ENCODE data around the gene TOR1AIP1.

Gene TOR1AIP1

DNA sequence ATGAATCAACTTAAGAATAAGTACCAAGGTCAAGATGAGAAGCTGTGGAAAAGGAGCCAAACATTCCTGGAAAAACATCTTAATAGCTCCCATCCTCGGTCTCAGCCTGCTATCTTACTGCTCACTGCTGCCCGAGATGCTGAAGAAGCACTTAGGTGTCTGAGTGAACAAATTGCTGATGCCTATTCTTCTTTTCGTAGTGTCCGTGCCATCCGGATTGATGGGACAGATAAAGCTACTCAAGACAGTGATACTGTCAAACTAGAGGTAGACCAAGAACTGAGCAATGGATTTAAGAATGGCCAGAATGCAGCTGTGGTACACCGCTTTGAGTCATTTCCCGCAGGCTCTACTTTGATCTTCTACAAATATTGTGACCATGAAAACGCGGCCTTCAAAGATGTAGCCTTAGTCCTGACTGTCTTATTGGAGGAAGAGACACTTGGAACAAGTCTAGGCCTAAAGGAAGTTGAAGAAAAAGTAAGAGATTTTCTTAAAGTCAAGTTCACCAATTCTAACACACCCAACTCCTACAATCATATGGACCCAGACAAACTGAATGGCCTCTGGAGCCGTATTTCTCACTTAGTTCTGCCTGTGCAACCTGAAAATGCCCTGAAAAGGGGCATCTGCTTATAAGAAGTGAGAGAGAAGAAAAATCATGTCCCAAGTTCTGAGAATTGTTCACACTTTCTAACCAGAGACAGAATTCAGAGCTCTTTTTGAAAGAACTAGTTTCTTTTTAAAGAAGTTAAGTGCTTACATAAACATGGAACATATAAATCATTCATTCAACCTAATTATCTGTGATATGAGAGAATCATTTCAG is 35.7 kb downstream of the TOR1AIP1 start:
- TF ChIP-seq, protein P1, sequence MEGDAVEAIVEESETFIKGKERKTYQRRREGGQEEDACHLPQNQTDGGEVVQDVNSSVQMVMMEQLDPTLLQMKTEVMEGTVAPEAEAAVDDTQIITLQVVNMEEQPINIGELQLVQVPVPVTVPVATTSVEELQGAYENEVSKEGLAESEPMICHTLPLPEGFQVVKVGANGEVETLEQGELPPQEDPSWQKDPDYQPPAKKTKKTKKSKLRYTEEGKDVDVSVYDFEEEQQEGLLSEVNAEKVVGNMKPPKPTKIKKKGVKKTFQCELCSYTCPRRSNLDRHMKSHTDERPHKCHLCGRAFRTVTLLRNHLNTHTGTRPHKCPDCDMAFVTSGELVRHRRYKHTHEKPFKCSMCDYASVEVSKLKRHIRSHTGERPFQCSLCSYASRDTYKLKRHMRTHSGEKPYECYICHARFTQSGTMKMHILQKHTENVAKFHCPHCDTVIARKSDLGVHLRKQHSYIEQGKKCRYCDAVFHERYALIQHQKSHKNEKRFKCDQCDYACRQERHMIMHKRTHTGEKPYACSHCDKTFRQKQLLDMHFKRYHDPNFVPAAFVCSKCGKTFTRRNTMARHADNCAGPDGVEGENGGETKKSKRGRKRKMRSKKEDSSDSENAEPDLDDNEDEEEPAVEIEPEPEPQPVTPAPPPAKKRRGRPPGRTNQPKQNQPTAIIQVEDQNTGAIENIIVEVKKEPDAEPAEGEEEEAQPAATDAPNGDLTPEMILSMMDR (IDR thresholded peaks at IDR 0.05; ENCODE audit: insufficient read depth, low read depth, low read length, missing control alignments), result no peak
- H3K4me3 ChIP-seq (ENCODE audit: low read length), result no peak overlapping the region
- no peak for DNase-seq (ENCODE audit: low read depth)

DNA sequence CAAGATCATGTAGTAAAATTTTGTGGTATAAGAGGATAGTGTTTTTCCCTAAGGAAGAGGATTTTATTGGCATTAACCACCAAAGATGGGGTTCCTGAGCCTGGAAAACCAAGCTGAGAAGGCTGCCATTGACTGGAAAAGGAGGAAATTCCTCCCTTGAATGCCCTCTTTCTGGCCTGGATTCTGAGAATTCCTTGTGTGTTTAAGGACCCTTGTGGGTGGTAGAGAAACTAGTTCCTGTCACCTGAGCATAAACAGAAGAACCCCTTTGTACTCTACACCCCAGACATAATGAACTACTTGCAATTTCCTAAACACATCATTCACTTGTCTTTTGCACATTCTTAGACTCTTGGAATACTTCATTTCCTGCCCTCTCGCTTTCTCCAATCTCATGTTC is 39.4 kb downstream of the TOR1AIP1 start:
- no peak for DNase-seq (ENCODE audit: low read depth)
- TF ChIP-seq, protein P1 (IDR thresholded peaks at IDR 0.05; ENCODE audit: insufficient read depth, low read depth, low read length, missing control alignments), result no peak
- no peak overlapping the region for H3K4me3 ChIP-seq (ENCODE audit: low read length)

DNA sequence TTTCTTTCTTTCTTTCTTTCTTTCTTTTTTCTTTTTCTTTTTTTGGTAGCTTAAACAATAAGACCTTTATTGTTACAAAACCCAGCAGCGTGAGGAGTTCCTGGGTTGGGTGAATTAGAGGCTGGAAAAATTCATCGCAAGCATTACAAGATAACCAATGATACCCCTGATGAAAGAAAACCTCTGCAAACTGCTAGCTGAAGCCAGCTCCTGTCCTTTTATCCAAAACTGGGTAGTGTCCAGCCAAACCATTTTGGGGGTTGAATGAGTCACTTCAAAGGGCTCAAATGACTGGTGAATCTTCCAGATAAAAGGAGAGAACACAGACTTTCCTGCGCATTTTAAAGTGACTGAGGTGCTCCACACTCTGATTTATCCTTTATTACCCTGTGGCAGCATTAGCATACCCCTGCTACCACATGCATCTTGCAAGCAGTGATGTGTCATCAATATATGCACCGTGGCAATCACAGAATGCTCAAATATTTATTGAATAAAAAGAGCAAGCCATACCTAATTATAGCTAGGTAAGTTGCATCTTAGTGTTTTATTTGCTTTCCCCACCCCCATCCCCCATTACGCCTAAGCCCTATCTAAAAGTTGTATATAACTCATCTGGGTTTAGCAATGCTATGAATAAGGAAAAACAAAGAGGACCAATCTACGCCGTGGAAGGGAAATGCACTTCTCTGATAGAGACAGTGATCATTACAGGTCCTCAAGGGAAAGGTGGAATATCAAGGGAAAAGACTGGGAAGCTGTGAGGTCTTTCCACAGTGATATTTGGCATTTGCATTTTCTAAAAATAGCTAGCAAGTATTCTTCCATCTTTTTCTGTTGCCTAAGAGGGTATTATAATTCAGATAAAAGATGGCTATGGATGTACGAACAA is 40.1 kb downstream of the TOR1AIP1 start:
- no peak overlapping the region for H3K4me3 ChIP-seq (ENCODE audit: low read length)
- TF ChIP-seq, protein P1 (IDR thresholded peaks at IDR 0.05; ENCODE audit: insufficient read depth, low read depth, low read length, missing control alignments), result no peak
- DNase-seq (ENCODE audit: low read depth), result no peak

DNA sequence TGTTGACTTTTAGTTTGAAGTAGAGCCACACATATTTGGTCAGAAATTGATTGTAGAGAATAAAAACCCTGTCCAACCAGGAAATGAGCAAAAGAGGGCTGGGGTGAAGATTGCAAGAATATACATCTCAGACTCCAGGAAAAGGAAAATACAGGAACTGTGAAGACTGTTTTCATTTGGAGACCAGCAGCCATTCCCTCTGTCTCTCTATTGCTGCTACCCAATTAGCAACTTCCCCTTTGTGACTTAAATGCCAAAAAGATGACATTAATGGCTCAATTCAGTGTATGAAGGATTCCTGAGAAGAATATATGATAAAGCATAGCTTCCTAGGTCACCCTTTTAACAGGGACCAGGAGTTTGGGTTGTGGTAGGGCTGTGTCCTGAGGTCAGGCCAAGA is 40.9 kb downstream of the TOR1AIP1 start:
- TF ChIP-seq, protein P1 (IDR thresholded peaks at IDR 0.05; ENCODE audit: insufficient read depth, low read depth, low read length, missing control alignments), result no peak
- no peak overlapping the region for H3K4me3 ChIP-seq (ENCODE audit: low read length)
- DNase-seq (ENCODE audit: low read depth), result no peak

DNA sequence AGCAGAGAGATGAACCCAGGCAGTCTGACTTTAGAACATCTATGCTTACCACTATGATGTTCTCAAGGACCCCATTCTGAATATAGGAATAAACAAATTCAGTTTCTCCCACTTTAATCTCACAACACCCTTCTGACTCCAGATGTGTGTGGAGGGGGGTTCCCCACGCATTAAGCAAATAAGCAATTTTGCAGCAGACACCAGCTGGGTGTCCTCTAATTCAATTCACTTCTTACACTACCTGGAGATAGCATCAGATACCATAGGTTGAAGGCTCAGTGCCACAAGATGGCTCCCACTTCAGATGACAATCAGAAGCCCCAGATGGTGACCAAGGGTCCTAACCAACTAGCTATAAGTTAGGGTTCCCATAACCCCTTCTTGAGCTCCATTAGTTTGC is 42.2 kb downstream of the TOR1AIP1 start:
- no peak overlapping the region for H3K4me3 ChIP-seq (ENCODE audit: low read length)
- DNase-seq (ENCODE audit: low read depth), result no peak
- TF ChIP-seq, protein P1 (IDR thresholded peaks at IDR 0.05; ENCODE audit: insufficient read depth, low read depth, low read length, missing control alignments), result no peak

DNA sequence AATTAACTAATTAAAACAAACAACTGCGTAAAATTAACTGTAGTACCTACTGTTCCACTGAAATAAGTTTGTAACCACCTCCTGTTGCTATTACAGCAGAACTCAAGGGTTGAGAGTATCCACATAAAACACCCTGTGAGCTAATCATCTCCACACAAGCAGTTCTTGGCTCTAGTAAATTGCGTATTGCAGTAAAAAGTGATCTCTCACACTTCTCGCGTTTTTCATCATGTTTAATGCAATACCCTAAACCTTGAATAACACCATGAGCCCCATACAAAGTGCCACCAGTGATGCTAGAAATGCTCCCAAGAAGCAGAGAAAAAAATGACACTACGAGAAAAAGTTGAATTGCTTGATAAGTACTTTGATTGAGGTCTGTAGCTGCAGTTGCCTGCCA is 43.2 kb downstream of the TOR1AIP1 start:
- no peak for DNase-seq (ENCODE audit: low read depth)
- H3K4me3 ChIP-seq (ENCODE audit: low read length), result no peak overlapping the region
- TF ChIP-seq, protein P1 (IDR thresholded peaks at IDR 0.05; ENCODE audit: insufficient read depth, low read depth, low read length, missing control alignments), result no peak

Measured in epithelial cell of esophagus (primary cell).